ENCODE results near the gene E2F4. TPM values are rescaled to one million over a fixed set of nuclear protein-coding genes. Genes with fewer than 3 reads are reported as not detected.
A peak's percentile ranks its signal among the peaks of the same experiment; 100 is the strongest.

Gene E2F4
- total and polyA plus RNA-seq, 3 donors from 2014 or later: 72.5 to 126 (median 110) TPM

GRCh38 chr16:67216612-67217490 is 24.9 kb downstream of the E2F4 start:
- H3K4me3 ChIP-seq: no peak overlapping the region
- H3K9me3 ChIP-seq: no peaks in the 10 kb centered on the region
- H3K36me3 ChIP-seq (ENCODE audit: low read depth, missing control alignments): no peaks in the 10 kb centered on the region
- 75% methylated on average over 18 of the region's 18 CpGs for WGBS, 2 donors
- no peak for DNase-seq
- H3K27ac ChIP-seq: no peak overlapping the region
- H3K27me3 ChIP-seq: no peaks in the 10 kb centered on the region
- no peaks in the 10 kb centered on the region for H3K4me1 ChIP-seq
- TF ChIP-seq CTCF (IDR thresholded peaks at IDR 0.05) (no peak), POLR2A (IDR thresholded peaks at IDR 0.05) (no peak)
- intact Hi-C loops (cut with DNase I; ENCODE audit: low total_unique reads): no loop called here

GRCh38 chr16:67223992-67224391 is 32.0 kb downstream of the E2F4 start:
- no peaks in the 10 kb centered on the region for H3K36me3 ChIP-seq (ENCODE audit: low read depth, missing control alignments)
- TF ChIP-seq CTCF (IDR thresholded peaks at IDR 0.05) (no peak), POLR2A (IDR thresholded peaks at IDR 0.05) (no peak)
- intact Hi-C loops (cut with DNase I; ENCODE audit: low total_unique reads): no loop called here
- no peaks in the 10 kb centered on the region for H3K9me3 ChIP-seq
- no peak overlapping the region for H3K4me3 ChIP-seq
- no peaks in the 10 kb centered on the region for H3K27me3 ChIP-seq
- no peak overlapping the region for H3K27ac ChIP-seq
- no peak for DNase-seq
- peaks cover 11% of the 10 kb centered on the region for H3K4me1 ChIP-seq
- 75 to 81% methylated on average over 3 of the region's 3 CpGs for WGBS, 2 donors

- peaks cover 11% of the 10 kb centered on the region for H3K4me1 ChIP-seq
- TF ChIP-seq POLR2A (IDR thresholded peaks at IDR 0.05): no peak
- TF ChIP-seq CTCF (IDR thresholded peaks at IDR 0.05): no peak
- peak overlapping the region; percentile 93 to 97 for H3K4me3 ChIP-seq
- intact Hi-C loops (cut with DNase I; ENCODE audit: low total_unique reads): no loop called here
- no peaks in the 10 kb centered on the region for H3K9me3 ChIP-seq
- H3K27ac ChIP-seq: peak overlapping the region; percentile 53 to 81
- no peak for DNase-seq
- no peaks in the 10 kb centered on the region for H3K27me3 ChIP-seq
- H3K36me3 ChIP-seq (ENCODE audit: low read depth, missing control alignments): no peaks in the 10 kb centered on the region
- WGBS, 2 donors: 2 to 5% methylated on average over 12 of the region's 12 CpGs
Observed at GRCh38 chr16:67226295-67226803, 34.4 kb downstream of the E2F4 start.

- TF ChIP-seq CTCF (IDR thresholded peaks at IDR 0.05): peak in 2 of 3 experiments; percentile 13 to 28
- TF ChIP-seq POLR2A (IDR thresholded peaks at IDR 0.05): peak; percentile 4
- H3K9me3 ChIP-seq: no peaks in the 10 kb centered on the region
- H3K27me3 ChIP-seq: no peaks in the 10 kb centered on the region
- WGBS, 2 donors: 0% methylated on average over 40 to 46 of the region's 46 CpGs
- peak within 1 kb of the TSS; percentile 53 to 81 for H3K27ac ChIP-seq
- no peaks in the 10 kb centered on the region for H3K36me3 ChIP-seq (ENCODE audit: low read depth, missing control alignments)
- H3K4me3 ChIP-seq: peak within 1 kb of the TSS; percentile 93 to 97
- intact Hi-C loops (cut with DNase I; ENCODE audit: low total_unique reads): no loop called here
- H3K4me1 ChIP-seq: peaks cover 11% of the 10 kb centered on the region
- peak; percentile 99 for DNase-seq
Observed at GRCh38 chr16:67226804-67227566, 35.0 kb downstream of the E2F4 start, which contains the start of gene TMEM208. Gene TMEM208 (plus strand): TSS chr16:67227130. CDS start chr16:67227219, 89 bp downstream.

Data from testis (tissue), 3 donors.